MM.1S (cell line): ENCODE data around the gene GZMM.

Experiments
- DNase-seq: peaks from one replicate; pipeline ENCODE4 v3.0.0-alpha.2; 2015
- H2AFZ ChIP-seq: fragments of 300-600 bp; sonication (generic); 2 replicates; pipeline ENCODE4 v1.6.0; 2016; ENCODE audit warnings: antibody characterized with exemption, low read length
- H3F3A ChIP-seq: fragments of 300-600 bp; sonication (generic); 2 replicates; pipeline ENCODE4 v1.6.1; 2016; ENCODE audit warnings: mild to moderate bottlenecking, antibody characterized with exemption, low read length, moderate library complexity, mixed read lengths; ENCODE audit not compliant: insufficient read depth
- H3K27ac ChIP-seq: fragments of 300-600 bp; sonication (generic); 2 replicates; pipeline ENCODE4 v1.5.1; 2016; ENCODE audit warnings: mild to moderate bottlenecking, low read length
- H3K27me3 ChIP-seq: fragments of 300-600 bp; sonication (generic); replicated peaks from 2 replicates; pipeline ENCODE4 v1.6.0; 2016; ENCODE audit warnings: low read length; ENCODE audit not compliant: insufficient read depth
- H3K36me3 ChIP-seq: fragments of 300-600 bp; sonication (generic); replicated peaks from 2 replicates; pipeline ENCODE4 v1.6.1; 2016; ENCODE audit warnings: mild to moderate bottlenecking, low read length, mixed read lengths; ENCODE audit not compliant: insufficient read depth
- H3K4me1 ChIP-seq: fragments of 300-600 bp; sonication (generic); 2 replicates; pipeline ENCODE4 v1.6.1; 2016; ENCODE audit warnings: low read length, mixed read lengths
- H3K4me2 ChIP-seq: fragments of 300-600 bp; sonication (generic); 2 replicates; pipeline ENCODE4 v1.6.0; 2016; ENCODE audit warnings: low read depth, low read length
- H3K4me3 ChIP-seq: fragments of 300-600 bp; sonication (generic); 2 replicates; pipeline ENCODE4 v1.5.1; 2016; ENCODE audit warnings: low read length, mixed read lengths
- H3K79me2 ChIP-seq: fragments of 300-600 bp; sonication (generic); 2 replicates; pipeline ENCODE4 v1.6.1; 2016; ENCODE audit warnings: mixed run types, low read length, mixed read lengths
- H3K9ac ChIP-seq: fragments of 300-600 bp; sonication (generic); 2 replicates; pipeline ENCODE4 v1.6.1; 2016; ENCODE audit warnings: low read length, mixed read lengths
- H3K9me2 ChIP-seq: fragments of 300-600 bp; sonication (generic); replicated peaks from 2 replicates; pipeline ENCODE4 v1.6.1; 2016; ENCODE audit warnings: mild to moderate bottlenecking, low read length, mixed read lengths; ENCODE audit not compliant: insufficient read depth
- H3K9me3 ChIP-seq: fragments of 300-600 bp; sonication (generic); replicated peaks from 2 replicates; pipeline ENCODE4 v1.6.1; 2016; ENCODE audit warnings: mild to moderate bottlenecking, low read length, mixed read lengths; ENCODE audit not compliant: insufficient read depth
- H4K20me1 ChIP-seq: fragments of 300-600 bp; sonication (generic); 2 replicates; pipeline ENCODE4 v1.6.1; 2016; ENCODE audit warnings: mild to moderate bottlenecking, low read length, moderate library complexity, mixed read lengths; ENCODE audit not compliant: insufficient read depth
- EZH2 ChIP-seq: fragments of 300-600 bp; sonication (generic); optimal IDR thresholded peaks from 2 replicates; pipeline ENCODE3; 2017; ENCODE audit warnings: low read depth, mild to moderate bottlenecking, antibody characterized with exemption, low read length, mixed read lengths
- EZH2phosphoT487 ChIP-seq: fragments of 300-600 bp; sonication (generic); IDR thresholded peaks from 2 replicates; pipeline ENCODE4 v1.6.1; 2018; ENCODE audit warnings: antibody characterized with exemption, low read length
- TF ChIP-seq, protein P1 (sequence below): fragments of 300-600 bp; sonication (generic); IDR thresholded peaks from 2 replicates; pipeline ENCODE4 v1.5.1; 2016; ENCODE audit warnings: antibody characterized with exemption, low read length, mixed read lengths

Gene GZMM

DNA sequence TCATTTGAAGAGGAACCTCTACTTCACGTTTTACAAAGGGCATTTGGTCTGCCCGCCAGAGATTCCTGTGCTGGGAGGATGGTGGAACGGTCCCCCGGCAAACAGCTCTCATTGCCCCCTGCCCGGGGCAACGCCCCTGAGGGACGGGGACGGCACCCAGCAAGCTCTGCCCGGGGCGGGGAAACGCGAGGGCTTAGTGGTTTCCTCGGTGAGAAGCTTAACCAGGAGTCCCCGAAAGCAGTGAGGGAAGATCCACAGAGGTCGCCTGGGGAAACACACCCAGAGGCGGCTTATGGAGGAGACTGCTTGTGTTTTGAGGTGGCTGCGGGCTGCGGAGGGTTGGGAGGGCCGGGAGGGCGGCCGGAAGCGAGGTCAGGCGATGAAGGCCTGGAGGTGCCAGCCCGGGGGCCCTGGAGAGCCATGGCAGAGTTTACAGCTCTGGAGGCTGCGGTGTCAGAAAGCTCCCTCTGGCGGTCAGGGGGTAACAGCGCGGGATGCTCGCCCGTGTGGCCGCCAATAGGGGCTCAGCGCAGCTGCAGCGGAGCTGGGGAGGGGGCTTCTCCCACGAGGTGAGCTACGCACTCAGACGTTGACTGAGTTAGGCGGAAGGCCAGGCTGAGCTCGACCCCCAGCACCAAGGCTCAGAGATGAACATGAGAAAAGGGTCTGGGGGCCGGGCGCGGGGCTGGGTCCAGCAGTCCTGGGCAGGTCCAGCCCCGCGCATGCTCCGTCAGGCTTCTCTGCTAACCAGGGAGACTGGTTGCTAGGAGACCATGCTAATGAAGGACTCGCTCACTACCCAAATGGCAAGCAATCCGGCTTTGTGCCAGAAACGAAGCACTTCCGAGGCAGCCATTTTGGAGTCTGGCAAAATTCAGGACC, 37.2 kb upstream of the GZMM start:
- peak; percentile 100 for DNase-seq
- no peak for TF ChIP-seq EZH2
- TF ChIP-seq, protein P1, sequence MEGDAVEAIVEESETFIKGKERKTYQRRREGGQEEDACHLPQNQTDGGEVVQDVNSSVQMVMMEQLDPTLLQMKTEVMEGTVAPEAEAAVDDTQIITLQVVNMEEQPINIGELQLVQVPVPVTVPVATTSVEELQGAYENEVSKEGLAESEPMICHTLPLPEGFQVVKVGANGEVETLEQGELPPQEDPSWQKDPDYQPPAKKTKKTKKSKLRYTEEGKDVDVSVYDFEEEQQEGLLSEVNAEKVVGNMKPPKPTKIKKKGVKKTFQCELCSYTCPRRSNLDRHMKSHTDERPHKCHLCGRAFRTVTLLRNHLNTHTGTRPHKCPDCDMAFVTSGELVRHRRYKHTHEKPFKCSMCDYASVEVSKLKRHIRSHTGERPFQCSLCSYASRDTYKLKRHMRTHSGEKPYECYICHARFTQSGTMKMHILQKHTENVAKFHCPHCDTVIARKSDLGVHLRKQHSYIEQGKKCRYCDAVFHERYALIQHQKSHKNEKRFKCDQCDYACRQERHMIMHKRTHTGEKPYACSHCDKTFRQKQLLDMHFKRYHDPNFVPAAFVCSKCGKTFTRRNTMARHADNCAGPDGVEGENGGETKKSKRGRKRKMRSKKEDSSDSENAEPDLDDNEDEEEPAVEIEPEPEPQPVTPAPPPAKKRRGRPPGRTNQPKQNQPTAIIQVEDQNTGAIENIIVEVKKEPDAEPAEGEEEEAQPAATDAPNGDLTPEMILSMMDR: peak; percentile 99
- peaks cover 29% of the 10 kb centered on the region for H3K27me3 ChIP-seq

DNA sequence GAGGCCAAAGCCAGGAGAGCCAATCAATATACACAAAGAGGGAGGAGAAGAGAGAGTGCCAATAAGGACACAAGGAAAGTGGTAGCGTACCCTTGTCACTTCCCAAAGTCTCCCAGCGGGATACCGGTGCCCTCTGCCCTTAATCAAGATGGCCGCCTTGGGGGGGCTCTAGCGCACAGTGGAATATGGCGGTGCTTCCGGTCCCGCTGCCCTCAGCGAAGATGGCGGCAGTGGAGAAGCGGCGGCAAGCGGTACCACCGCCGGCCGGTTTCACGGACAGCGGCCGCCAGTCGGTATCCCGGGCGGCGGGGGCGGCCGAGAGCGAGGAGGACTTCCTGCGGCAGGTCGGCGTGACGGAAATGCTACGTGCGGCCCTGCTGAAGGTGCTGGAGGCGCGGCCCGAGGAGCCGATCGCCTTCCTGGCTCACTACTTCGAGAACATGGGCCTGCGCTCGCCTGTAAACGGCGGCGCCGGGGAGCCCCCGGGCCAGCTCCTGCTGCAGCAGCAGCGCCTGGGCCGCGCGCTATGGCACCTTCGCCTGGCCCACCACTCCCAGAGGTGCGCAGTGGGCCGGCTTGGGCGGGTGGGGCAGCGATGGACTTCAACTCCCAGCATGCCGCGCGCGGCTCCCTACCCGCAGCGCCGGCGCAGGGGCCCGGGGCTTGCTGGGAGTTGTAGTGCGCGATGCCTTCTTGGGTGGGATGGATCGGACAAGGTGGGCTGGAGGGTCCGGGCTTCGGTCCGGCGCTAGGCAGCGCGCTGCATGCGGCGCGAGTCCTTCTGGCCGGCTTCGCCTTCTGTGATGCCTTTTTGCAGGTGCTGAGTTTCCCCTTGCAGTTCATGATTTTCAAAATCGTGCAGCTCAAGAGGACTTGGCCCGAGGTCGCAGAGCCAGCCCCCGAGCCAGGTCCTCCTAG, 36.3 kb upstream of the GZMM start, which contains the start of gene TPGS1:
Gene TPGS1 (plus strand): TSS at position 212 of the 918 bp plus-strand sequence. CDS start 10 bp downstream, at position 222.
- TF ChIP-seq EZH2phosphoT487 (no peak), EZH2 (no peak)
- TF ChIP-seq, protein P1: no peak
- H3K4me1 ChIP-seq: peaks cover 14% of the 10 kb centered on the region; the same call in 1 of the 2 replicates
- H3K79me2 ChIP-seq: peaks cover 14% of the 10 kb centered on the region
- peak within 1 kb of the TSS; percentile 95 for H3K4me3 ChIP-seq
- H3K9me2 ChIP-seq: no peaks in the 10 kb centered on the region
- H2AFZ ChIP-seq: peak within 1 kb of the TSS; percentile 92
- H3F3A ChIP-seq: peaks cover 15% of the 10 kb centered on the region
- H3K27ac ChIP-seq: peak within 1 kb of the TSS; percentile 89
- H3K9ac ChIP-seq: peak within 1 kb of the TSS; percentile 95
- H3K9me3 ChIP-seq: no peaks in the 10 kb centered on the region
- H3K4me2 ChIP-seq: peak within 1 kb of the TSS; percentile 94
- H3K27me3 ChIP-seq: peaks cover 21% of the 10 kb centered on the region
- no peaks in the 10 kb centered on the region for H3K36me3 ChIP-seq
- H4K20me1 ChIP-seq: no peaks in the 10 kb centered on the region
- DNase-seq: peak; percentile 88

More for the DNA sequence above, 37.2 kb upstream of the GZMM start:
- no peaks in the 10 kb centered on the region for H4K20me1 ChIP-seq
- no peaks in the 10 kb centered on the region for H3K9me3 ChIP-seq
- no peaks in the 10 kb centered on the region for H3K9me2 ChIP-seq
- peaks cover 14% of the 10 kb centered on the region for H3K79me2 ChIP-seq
- H3F3A ChIP-seq: peaks cover 14% of the 10 kb centered on the region
- H2AFZ ChIP-seq: peak overlapping the region; percentile 92
- peak overlapping the region; percentile 95 for H3K9ac ChIP-seq
- peak overlapping the region; percentile 95 for H3K4me3 ChIP-seq
- peak overlapping the region; percentile 89 for H3K27ac ChIP-seq
- no peaks in the 10 kb centered on the region for H3K36me3 ChIP-seq
- peaks cover 14% of the 10 kb centered on the region; the same call in 1 of the 2 replicates for H3K4me1 ChIP-seq
- peak overlapping the region; percentile 94 for H3K4me2 ChIP-seq

DNA sequence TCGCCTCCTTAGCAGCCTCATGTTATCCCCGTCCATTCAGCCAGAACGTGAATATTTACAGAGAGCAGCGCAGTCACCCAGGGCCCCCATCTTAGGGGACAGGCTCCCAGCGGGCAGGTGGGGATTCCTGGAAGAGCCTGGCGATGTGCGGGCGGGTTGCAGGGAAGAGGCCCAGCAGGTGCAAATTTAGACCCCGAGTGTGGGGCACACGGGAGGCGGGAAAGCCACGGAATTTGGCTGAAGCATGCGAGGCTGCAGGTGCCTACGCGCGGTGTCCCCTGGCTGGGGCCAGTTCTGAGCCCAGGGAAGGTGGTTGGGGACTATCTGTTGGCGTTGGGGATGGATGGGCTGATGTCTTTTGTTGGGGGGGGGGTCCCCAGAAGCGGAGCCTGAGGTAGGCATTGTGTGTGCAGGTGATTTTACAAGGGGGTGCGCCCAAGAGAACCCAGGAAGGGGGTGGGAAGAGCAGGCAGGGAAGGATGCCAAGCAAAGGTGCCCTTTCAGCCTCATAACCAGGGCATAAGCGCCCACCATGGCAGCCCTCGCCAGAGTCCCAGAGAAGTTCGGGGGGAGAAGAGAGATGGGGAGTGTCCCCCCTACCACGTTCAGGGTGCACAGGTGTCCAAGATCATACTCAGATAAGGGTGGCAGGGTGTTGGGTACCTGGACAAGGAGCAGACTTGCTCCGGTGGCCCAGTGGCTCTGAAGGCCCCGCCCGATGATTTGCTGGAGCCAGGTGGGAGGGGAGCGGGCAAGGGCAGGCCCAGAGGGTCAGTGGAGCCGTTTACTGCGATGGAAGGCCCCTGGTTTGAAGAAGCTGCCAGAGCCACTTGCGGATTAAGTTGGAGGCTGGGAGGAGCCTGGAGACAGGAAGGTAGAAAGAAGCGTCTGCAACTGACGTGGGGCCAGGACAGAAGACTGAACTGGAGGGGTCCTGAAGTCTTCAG, 35.4 kb upstream of the GZMM start:
- DNase-seq: no peak
- H3K4me3 ChIP-seq: peak overlapping the region; percentile 95
- H3K4me2 ChIP-seq: peak overlapping the region; percentile 94
- no peaks in the 10 kb centered on the region for H4K20me1 ChIP-seq
- H3K9me2 ChIP-seq: no peaks in the 10 kb centered on the region
- H3K27ac ChIP-seq: no peak overlapping the region
- H3K27me3 ChIP-seq: peaks cover 13% of the 10 kb centered on the region; the same call in 1 of the 2 replicates
- H3K4me1 ChIP-seq: peaks cover 14% of the 10 kb centered on the region; the same call in 1 of the 2 replicates
- no peaks in the 10 kb centered on the region for H3K9me3 ChIP-seq
- peak overlapping the region; percentile 95; the same call in 1 of the 2 replicates for H3K9ac ChIP-seq
- H2AFZ ChIP-seq: peak overlapping the region; percentile 92
- H3K79me2 ChIP-seq: peaks cover 14% of the 10 kb centered on the region
- peaks cover 15% of the 10 kb centered on the region for H3F3A ChIP-seq
- TF ChIP-seq, protein P1: no peak
- TF ChIP-seq EZH2 (no peak), EZH2phosphoT487 (no peak)
- H3K36me3 ChIP-seq: no peaks in the 10 kb centered on the region
